HS-5 (cell line): Measurements from ENCODE around the gene EPB41L2.
"Not testable (repeated sequence)": the region's sequence is repeated elsewhere in the genome, so short reads cannot be mapped to it uniquely, and the experiment has no call there.

Experiments used
- DNase-seq: peaks from one replicate; pipeline ENCODE4 v3.0.0-alpha.2; 2012; ENCODE audit warnings: low read depth

The EPB41L2 gene

DNA sequence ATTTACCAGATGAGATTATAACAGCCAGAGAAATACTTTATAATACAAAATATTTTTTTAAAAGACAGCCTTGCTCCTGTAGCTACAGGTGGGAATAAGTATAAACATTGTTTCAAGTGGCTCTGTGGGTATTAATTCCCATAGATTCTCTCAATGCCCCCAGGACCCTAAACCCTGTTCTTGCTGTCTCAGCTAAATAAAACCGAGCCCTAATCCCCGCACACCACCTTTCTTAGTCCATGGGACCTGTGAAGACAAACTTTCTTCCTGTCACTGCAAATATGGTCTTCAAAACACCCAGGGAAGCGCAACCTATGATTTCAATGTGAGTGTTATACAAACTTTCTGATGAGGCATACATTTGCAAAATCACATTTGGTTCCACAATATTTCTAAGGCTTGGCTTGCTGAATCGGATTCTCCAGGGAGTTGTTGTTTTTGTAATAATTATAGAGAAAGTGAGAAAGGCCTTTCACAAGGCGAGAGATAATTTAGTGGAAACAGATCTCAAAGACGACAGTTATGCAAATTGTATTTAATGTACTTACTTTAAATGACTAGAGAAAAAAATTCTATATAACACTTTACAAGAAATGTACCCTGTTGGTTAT lies 224.7 kb downstream of the EPB41L2 start:
- DNase-seq: no peak

GRCh38 chr6:130837067-130837466 lies 226.0 kb downstream of the EPB41L2 start:
- DNase-seq: no peak

- DNase-seq: no peak
Observed at GRCh38 chr6:130836055-130836640, 226.9 kb downstream of the EPB41L2 start.

GRCh38 chr6:130834482-130835251 lies 228.4 kb downstream of the EPB41L2 start:
- DNase-seq: no peak

GRCh38 chr6:130833569-130833968 lies 229.5 kb downstream of the EPB41L2 start:
- DNase-seq: no peak

- no peak for DNase-seq
Observed at GRCh38 chr6:130831607-130832006, 231.4 kb downstream of the EPB41L2 start.

GRCh38 chr6:130829333-130829910 lies 233.6 kb downstream of the EPB41L2 start:
- no peak for DNase-seq

DNA sequence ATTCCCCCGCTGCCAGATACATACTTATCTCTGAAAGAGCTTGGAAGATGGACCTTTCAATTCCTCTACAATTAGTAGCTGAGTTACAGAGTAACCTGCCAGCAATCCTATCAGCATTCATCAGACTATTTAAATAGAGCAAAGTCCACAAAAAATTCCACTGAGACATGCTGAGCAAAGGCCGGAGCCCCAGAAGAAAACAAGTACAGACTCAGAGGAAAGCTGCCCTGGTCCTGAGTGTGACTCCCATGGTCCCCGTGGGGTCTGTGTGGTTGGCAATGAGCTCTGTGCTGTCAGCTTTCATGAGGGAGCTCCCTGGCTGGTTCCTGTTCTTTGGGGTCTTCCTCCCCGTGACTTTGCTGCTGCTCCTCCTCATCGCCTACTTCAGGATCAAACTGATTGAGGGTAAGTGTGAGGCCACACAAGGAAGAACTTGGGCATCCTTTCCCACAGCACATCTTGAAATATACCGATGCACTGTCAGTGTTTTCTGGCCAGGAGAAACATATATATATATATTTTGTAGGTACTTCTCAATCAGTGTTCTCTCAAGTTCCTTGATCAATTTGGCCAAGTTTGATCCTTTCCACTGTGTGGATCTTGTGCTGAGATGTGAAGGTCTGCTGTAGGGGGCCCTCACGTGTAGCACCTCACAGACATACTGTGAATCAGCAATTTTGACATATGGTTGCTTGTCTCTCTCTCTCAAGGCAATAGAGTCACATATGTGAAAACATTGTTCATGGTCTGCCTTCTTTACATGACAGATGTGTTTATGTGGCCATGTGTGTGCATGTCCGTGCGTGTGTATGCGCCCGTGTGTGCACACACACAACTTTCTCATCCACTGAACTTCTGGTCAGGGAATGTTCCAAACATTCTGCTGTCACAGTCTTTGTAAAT lies 235.5 kb downstream of the EPB41L2 start, which contains the start of gene SMLR1:
Gene SMLR1 (plus strand): TSS at position 160 of the 903 bp plus-strand sequence. CDS start 8 bp downstream, at position 168.
- DNase-seq: no peak

DNA sequence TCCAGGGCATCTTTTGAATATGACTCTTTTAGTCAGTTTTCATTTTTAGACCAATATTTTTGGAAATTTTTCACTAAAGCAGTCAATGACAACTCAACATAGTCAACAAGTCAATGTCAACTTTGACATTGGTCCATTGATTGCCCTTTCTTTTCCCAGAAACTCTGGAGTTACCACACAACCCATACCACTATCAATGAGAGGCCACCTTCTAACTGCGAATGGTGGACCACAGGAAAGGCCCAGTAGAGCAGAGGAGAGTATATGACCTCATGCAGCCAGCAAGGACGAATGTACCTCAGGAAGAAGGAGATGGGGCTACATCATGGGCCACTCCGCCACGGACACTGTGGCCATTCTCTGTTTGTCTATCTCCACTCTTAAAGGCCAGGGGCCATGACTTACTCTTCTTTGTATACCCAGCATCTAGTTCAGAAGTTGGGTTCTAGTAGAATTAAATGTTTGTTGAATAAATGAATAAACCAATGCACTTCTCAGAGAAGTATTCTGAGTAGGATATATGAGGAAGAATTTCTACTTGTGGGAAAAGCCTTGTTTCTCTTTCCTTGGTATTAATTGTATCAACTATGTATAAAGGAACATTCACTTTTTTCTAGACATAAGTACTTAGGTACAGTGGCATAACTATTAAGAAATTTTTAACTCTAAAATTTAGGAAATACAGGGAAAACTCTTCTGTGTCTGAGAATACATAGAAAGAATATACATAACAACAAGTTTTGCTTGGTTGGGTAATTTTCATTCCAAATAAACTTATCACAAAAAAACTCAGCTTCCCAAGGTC lies 236.4 kb downstream of the EPB41L2 start:
- DNase-seq: no peak

- DNase-seq: no peak
Observed at GRCh38 chr6:130825772-130826441, 237.1 kb downstream of the EPB41L2 start.

- no peak for DNase-seq
Observed at GRCh38 chr6:130824978-130825694, 237.9 kb downstream of the EPB41L2 start.

DNA sequence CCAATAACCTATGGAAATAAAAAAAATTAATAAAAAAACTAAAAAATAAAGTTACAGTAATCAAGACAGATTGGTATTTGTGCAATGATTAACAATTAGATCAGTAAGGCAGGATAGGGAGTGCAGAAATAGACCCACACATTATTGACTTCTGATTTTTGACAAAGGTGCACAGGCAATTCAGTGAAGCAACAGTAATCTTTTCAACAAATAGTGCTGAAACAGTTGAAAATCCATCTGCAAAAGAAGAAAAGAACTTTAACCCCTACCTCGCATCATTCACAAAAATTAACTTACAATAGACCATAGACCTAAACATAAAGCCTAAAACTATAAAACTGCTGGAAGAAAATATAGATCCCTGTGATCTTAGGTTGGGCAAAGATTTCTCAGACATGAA lies 240.3 kb downstream of the EPB41L2 start:
- DNase-seq: no peak

DNA sequence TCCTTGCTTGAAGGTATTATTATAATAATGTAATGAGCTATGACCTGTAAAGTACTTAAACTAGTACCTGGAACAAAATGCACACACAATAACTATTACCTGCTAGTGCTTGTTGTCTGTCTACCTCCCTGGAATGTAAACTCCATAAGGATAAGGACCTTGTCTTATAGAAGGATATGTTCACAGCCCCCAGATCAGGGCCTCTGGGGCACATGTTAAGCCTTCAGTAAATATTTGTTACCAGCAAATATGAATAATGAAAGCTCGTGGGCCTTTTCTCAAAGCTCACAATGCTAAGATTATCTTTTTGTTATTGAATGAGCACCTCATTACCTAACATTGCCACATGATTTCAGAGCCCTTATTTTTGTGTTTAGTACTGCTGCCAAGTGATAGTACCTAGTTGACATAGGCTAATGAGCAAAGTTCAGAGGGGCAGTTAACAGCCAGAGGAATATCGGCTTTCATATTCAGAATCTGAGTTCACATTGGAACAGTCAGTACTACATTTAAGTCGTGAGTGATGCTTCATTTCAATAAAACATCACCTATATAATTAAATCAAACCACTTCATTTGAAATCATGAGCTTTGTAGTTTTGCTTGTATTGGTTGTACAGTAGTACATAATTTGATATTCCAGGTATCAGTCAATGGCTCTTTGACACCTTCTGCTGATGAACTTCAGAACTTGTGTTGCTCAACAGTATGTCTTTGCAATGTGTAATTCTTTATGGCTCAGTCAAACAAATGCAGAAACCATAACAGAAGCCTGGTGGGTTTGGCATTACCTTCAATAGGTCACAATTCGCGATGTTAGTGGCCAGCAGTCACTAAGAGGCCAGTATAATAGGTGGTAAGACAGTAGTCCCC lies 247.6 kb downstream of the EPB41L2 start:
- DNase-seq: no peak

DNA sequence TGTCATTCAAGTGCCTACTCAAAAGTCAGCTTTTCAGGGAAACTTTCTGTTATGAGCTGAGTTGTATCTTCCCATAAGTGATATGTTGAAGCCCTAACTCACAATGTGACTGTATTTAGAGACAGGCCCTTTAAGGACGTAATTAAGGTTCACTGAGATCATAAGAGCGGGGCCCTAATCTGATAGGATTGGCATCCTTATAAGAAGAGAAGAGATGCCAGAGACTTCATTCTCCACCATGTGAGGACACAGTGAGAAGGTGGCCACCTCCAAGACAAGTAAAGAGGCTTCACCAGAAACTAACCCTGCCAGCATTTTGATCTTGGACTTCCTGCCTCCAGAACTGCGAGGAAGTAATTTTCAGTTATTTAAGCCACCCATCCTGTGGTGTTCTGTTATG lies 248.5 kb downstream of the EPB41L2 start:
- DNase-seq: no peak

GRCh38 chr6:130811932-130812331 lies 251.1 kb downstream of the EPB41L2 start:
- no peak for DNase-seq

GRCh38 chr6:130810307-130811030 lies 252.6 kb downstream of the EPB41L2 start:
- no peak for DNase-seq

DNA sequence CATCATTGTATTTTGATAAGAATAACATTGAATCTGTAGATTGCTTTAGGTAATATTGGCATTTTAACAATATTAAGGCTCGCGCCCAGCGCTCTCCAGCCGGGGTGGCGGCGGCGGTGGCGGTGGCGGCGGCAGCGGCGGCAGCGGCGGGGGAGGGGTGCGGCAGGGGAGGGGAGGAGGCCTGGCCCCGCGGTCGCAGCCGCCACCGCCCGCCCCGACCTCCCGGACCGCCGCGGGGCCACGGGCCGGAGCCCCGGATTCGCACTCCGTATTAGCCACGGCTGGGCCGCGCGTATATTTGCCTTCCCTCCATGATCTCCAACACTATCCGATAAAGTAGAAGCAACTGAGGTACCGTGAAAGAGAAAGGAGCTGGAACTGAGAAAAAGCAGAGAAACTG lies 261.7 kb downstream of the EPB41L2 start:
- DNase-seq: not testable (repeated sequence)

DNA sequence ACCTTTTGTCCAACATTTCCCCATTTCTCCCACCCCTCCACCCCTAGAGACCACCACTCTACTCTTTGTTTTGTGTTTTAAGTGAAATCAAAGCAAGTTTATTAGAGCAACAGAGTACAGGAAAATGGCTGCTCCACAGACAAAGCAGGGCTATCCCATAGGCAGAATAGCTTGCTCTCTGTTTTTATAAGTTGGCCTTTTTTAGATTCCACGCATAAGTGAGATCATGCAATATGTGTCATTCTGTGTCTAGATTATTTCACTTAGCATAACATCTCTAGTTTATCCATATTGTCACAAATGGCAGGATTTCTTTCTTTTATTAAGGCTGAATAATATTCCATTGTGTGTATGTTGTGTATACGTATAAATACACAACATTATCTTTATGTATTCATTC lies 266.0 kb downstream of the EPB41L2 start:
- no peak for DNase-seq
